Skeletal muscle satellite cell (primary cell): ENCODE data around the gene CPO.
A peak's percentile ranks its signal among the peaks of the same experiment; 100 is the strongest.

Experiments
- H3K27me3 ChIP-seq: 2 replicates; pipeline ENCODE4 v1.7.0; 2013; ENCODE audit warnings: low read length; ENCODE audit not compliant: control insufficient read depth, insufficient read depth
- H3K36me3 ChIP-seq: 2 replicates; pipeline ENCODE4 v1.7.0; 2013; ENCODE audit warnings: mild to moderate bottlenecking, control low read depth, low read length; ENCODE audit not compliant: insufficient read depth
- H3K4me1 ChIP-seq: 2 replicates; pipeline ENCODE4 v1.7.0; 2013; ENCODE audit warnings: low read length; ENCODE audit not compliant: control insufficient read depth, insufficient read depth
- H3K4me2 ChIP-seq: 2 replicates; pipeline ENCODE4 v1.7.0; 2013; ENCODE audit warnings: mild to moderate bottlenecking, low read length
- H3K4me3 ChIP-seq: 2 replicates; pipeline ENCODE4 v1.7.0; 2013; ENCODE audit warnings: low read length
- H3K9ac ChIP-seq: 2 replicates; pipeline ENCODE4 v1.7.0; 2013; ENCODE audit warnings: mild to moderate bottlenecking, low read depth, low read length, moderate library complexity
- H3K9me3 ChIP-seq: replicated peaks from 2 replicates; pipeline ENCODE4 v1.7.0; 2013; ENCODE audit warnings: mild to moderate bottlenecking, control low read depth, low read length

The CPO gene

GRCh38 chr2:206989311-206989710 lies 50.0 kb downstream of the CPO start:
- H3K4me1 ChIP-seq = peaks cover 4% of the 10 kb centered on the region
- no peaks in the 10 kb centered on the region for H3K36me3 ChIP-seq
- H3K9ac ChIP-seq = no peak overlapping the region
- no peaks in the 10 kb centered on the region for H3K9me3 ChIP-seq
- H3K4me2 ChIP-seq = no peak overlapping the region
- no peaks in the 10 kb centered on the region for H3K27me3 ChIP-seq
- H3K4me3 ChIP-seq = no peak overlapping the region

- Histone ChIP-seq H3K36me3 (no peaks in the 10 kb centered on the region), H3K9ac (no peak overlapping the region), H3K9me3 (no peaks in the 10 kb centered on the region), H3K4me3 (no peak overlapping the region), H3K4me2 (no peak overlapping the region), H3K27me3 (no peaks in the 10 kb centered on the region), H3K4me1 (no peaks in the 10 kb centered on the region)
Measured at GRCh38 chr2:206990360-206990759, 51.0 kb downstream of the CPO start.

GRCh38 chr2:206991070-206991469 lies 51.8 kb downstream of the CPO start:
- Histone ChIP-seq H3K9ac (no peak overlapping the region), H3K36me3 (no peaks in the 10 kb centered on the region), H3K27me3 (no peaks in the 10 kb centered on the region), H3K4me2 (no peak overlapping the region), H3K9me3 (no peaks in the 10 kb centered on the region), H3K4me3 (no peak overlapping the region), H3K4me1 (no peaks in the 10 kb centered on the region)

GRCh38 chr2:206993396-206993911 lies 54.1 kb downstream of the CPO start:
- Histone ChIP-seq H3K4me1 (no peaks in the 10 kb centered on the region), H3K9me3 (no peaks in the 10 kb centered on the region), H3K9ac (no peak overlapping the region), H3K27me3 (no peaks in the 10 kb centered on the region), H3K4me3 (no peak overlapping the region), H3K4me2 (no peak overlapping the region), H3K36me3 (no peaks in the 10 kb centered on the region)

- Histone ChIP-seq H3K4me2 (no peak overlapping the region), H3K4me1 (no peaks in the 10 kb centered on the region), H3K9me3 (no peaks in the 10 kb centered on the region), H3K36me3 (no peaks in the 10 kb centered on the region), H3K27me3 (no peaks in the 10 kb centered on the region), H3K4me3 (no peak overlapping the region), H3K9ac (no peak overlapping the region)
Measured at GRCh38 chr2:206993964-206994363, 54.6 kb downstream of the CPO start.

GRCh38 chr2:206996556-206997065 lies 57.3 kb downstream of the CPO start:
- Histone ChIP-seq H3K4me1 (no peaks in the 10 kb centered on the region), H3K9me3 (no peaks in the 10 kb centered on the region), H3K36me3 (no peaks in the 10 kb centered on the region), H3K9ac (no peak overlapping the region), H3K4me2 (no peak overlapping the region), H3K27me3 (no peaks in the 10 kb centered on the region), H3K4me3 (no peak overlapping the region)

- Histone ChIP-seq H3K36me3 (no peaks in the 10 kb centered on the region), H3K9me3 (no peaks in the 10 kb centered on the region), H3K4me3 (no peak overlapping the region), H3K4me2 (no peak overlapping the region), H3K9ac (no peak overlapping the region), H3K4me1 (peaks cover 18% of the 10 kb centered on the region), H3K27me3 (no peaks in the 10 kb centered on the region)
Measured at GRCh38 chr2:207008105-207008990, 69.0 kb downstream of the CPO start.

GRCh38 chr2:207012461-207012860 lies 73.1 kb downstream of the CPO start:
- Histone ChIP-seq H3K9ac (no peak overlapping the region), H3K9me3 (no peaks in the 10 kb centered on the region), H3K4me1 (peaks cover 18% of the 10 kb centered on the region), H3K4me3 (no peak overlapping the region), H3K27me3 (no peaks in the 10 kb centered on the region), H3K36me3 (no peaks in the 10 kb centered on the region), H3K4me2 (peak overlapping the region; percentile 28)

- Histone ChIP-seq H3K9ac (no peak overlapping the region), H3K4me3 (no peak overlapping the region), H3K9me3 (no peaks in the 10 kb centered on the region), H3K4me1 (peaks cover 11% of the 10 kb centered on the region), H3K36me3 (no peaks in the 10 kb centered on the region), H3K27me3 (no peaks in the 10 kb centered on the region), H3K4me2 (no peak overlapping the region)
Measured at GRCh38 chr2:207014424-207014823, 75.1 kb downstream of the CPO start.

- no peak overlapping the region for H3K4me3 ChIP-seq
- peaks cover 11% of the 10 kb centered on the region for H3K4me1 ChIP-seq
- H3K27me3 ChIP-seq = no peaks in the 10 kb centered on the region
- no peaks in the 10 kb centered on the region for H3K9me3 ChIP-seq
- H3K9ac ChIP-seq = no peak overlapping the region
- no peaks in the 10 kb centered on the region for H3K36me3 ChIP-seq
- no peak overlapping the region for H3K4me2 ChIP-seq
Measured at GRCh38 chr2:207015901-207016300, 76.6 kb downstream of the CPO start.
